Tibial nerve (tissue), 4 donors: Measurements from ENCODE around the gene ZBTB40. TPM values are rescaled to one million over a fixed set of nuclear protein-coding genes. Genes with fewer than 3 reads are reported as not detected.

Source experiments
- DNase-seq, 2 donors: peaks; one replicate each; pipeline ENCODE4 v3.0.0-alpha.2; 2019; ENCODE audit warnings: low spot score in 2 of 2
- H3K27ac ChIP-seq, 4 donors: fragments of 200-600 bp; sonication (generic) in 3 of 4; one replicate each; pipeline ENCODE4 v1.5.1; 2017 to 2019; ENCODE audit warnings: mild to moderate bottlenecking in 1 of 4
- H3K27me3 ChIP-seq, 2 donors: fragments of 200-600 bp; sonication (generic) in 1 of 2; one replicate each; pipeline versions ENCODE4 v1.5.1 to v1.6.0; 2017 to 2019
- H3K36me3 ChIP-seq, 3 donors: fragments of 200-600 bp; sonication (generic); one replicate each; pipeline ENCODE4 v1.5.1; 2018 to 2019
- H3K4me1 ChIP-seq, 4 donors: fragments of 200-600 bp; sonication (generic) in 3 of 4; one replicate each; pipeline ENCODE4 v1.5.1; 2017 to 2019
- H3K4me3 ChIP-seq, 4 donors: fragments of 200-600 bp; sonication (generic) in 3 of 4; one replicate each; pipeline ENCODE4 v1.5.1; 2017 to 2019; ENCODE audit warnings: mild to moderate bottlenecking in 1 of 4, moderate library complexity in 1 of 4
- H3K9me3 ChIP-seq, 4 donors: fragments of 200-600 bp; sonication (generic) in 3 of 4; one replicate each; pipeline ENCODE4 v1.5.1; 2017 to 2019
- EP300 ChIP-seq, 2 donors: sonication (generic); formaldehyde crosslinking; IDR thresholded peaks; one replicate each; pipeline ENCODE4 v1.6.1; 2017; ENCODE audit warnings: antibody characterized with exemption in 2 of 2, mild to moderate bottlenecking in 1 of 2
- POLR2A ChIP-seq, 2 donors: fragments of 450-650 bp; IDR thresholded peaks; one replicate each; pipeline ENCODE4 v1.6.1; 2017; ENCODE audit warnings: antibody characterized with exemption in 2 of 2, mild to moderate bottlenecking in 2 of 2, moderate library complexity in 2 of 2
- WGBS, 2 donors: methylation state at CpG; one replicate each; pipeline ENCODE4 v1.1.5; 2018; 5-methylcytosine and 5-hydroxymethylcytosine counted together
- total RNA-seq, 4 donors: library from RNA; depleted of rRNA; stranded (reverse); fragments of >200 nt; gene quantifications; one replicate each; pipeline ENCODE4 v1.1.0, GENCODE V29; 2016
- TF ChIP-seq, protein P1 (sequence below), 5 experiments: fragments of 200-600 bp in 3 of 5; fragments of 450-650 bp in 2 of 5; sonication (generic) in 3 of 5; IDR thresholded peaks; one replicate each; pipeline ENCODE4 v1.5.1; 2016 to 2019; ENCODE audit warnings: antibody characterized with exemption in 5 of 5, mild to moderate bottlenecking in 3 of 5, moderate library complexity in 2 of 5

The ZBTB40 gene
- total RNA-seq, 4 donors from 2014 or later: 17.8 to 21.2 (median 18.2) TPM

DNA sequence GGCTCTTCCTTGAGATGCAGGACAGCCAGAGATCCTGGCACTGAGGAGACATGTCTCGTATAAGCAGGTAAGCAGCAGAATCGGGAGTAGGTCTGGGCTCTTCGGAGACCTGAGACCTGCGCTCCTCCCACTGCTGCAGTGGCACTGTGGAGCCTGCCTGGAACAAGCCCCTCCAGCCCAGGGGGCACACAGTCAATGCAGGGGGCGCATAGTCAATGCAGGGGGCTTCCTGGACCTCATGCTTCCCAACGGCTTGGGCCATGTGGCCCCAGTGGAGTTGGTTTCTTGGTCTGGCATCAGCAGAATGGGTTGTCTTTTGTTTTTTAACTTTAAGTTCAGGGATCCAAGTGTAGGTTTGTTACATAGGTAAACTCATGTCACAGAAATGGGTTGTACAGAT, 83.7 kb downstream of the ZBTB40 start:
- no peaks in the 10 kb centered on the region for H3K27me3 ChIP-seq
- 82 to 89% methylated on average over 6 of the region's 6 CpGs for WGBS, 2 donors
- DNase-seq: no peak
- no peak overlapping the region for H3K4me3 ChIP-seq
- H3K9me3 ChIP-seq: no peaks in the 10 kb centered on the region
- H3K36me3 ChIP-seq: no peaks in the 10 kb centered on the region
- H3K27ac ChIP-seq: no peak overlapping the region
- H3K4me1 ChIP-seq: peaks cover 0 to 16% (median 2%) of the 10 kb centered on the region in 4 donors
- TF ChIP-seq, protein P1, sequence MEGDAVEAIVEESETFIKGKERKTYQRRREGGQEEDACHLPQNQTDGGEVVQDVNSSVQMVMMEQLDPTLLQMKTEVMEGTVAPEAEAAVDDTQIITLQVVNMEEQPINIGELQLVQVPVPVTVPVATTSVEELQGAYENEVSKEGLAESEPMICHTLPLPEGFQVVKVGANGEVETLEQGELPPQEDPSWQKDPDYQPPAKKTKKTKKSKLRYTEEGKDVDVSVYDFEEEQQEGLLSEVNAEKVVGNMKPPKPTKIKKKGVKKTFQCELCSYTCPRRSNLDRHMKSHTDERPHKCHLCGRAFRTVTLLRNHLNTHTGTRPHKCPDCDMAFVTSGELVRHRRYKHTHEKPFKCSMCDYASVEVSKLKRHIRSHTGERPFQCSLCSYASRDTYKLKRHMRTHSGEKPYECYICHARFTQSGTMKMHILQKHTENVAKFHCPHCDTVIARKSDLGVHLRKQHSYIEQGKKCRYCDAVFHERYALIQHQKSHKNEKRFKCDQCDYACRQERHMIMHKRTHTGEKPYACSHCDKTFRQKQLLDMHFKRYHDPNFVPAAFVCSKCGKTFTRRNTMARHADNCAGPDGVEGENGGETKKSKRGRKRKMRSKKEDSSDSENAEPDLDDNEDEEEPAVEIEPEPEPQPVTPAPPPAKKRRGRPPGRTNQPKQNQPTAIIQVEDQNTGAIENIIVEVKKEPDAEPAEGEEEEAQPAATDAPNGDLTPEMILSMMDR (IDR thresholded peaks at IDR 0.05): no peak
- TF ChIP-seq EP300 (IDR thresholded peaks at IDR 0.05) (no peak), POLR2A (IDR thresholded peaks at IDR 0.05) (no peak)

DNA sequence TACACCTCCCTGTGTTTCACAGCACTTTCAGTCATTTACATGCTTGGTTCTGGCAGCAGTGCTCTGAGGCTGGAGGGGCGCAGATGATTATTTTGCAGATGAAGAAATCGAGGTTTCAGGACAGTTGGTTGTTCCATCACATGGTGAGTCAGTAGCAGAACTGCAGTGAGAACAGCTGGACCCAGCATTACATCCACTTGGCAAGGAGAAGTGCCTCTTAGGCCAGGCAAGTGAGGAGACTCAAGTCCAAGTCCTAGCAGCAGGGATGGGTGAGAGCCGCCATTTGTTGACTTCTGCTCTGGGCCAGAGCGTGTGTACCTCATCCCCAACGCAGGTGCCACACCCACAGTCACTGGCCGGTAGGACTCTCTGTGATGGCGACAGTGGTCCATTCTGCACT, 84.9 kb downstream of the ZBTB40 start:
- no peak for TF ChIP-seq POLR2A (IDR thresholded peaks at IDR 0.05)
- TF ChIP-seq, protein P1 (IDR thresholded peaks at IDR 0.05): no peak
- TF ChIP-seq EP300 (IDR thresholded peaks at IDR 0.05): no peak
- 87 to 92% methylated on average over 7 of the region's 7 CpGs for WGBS, 2 donors

DNA sequence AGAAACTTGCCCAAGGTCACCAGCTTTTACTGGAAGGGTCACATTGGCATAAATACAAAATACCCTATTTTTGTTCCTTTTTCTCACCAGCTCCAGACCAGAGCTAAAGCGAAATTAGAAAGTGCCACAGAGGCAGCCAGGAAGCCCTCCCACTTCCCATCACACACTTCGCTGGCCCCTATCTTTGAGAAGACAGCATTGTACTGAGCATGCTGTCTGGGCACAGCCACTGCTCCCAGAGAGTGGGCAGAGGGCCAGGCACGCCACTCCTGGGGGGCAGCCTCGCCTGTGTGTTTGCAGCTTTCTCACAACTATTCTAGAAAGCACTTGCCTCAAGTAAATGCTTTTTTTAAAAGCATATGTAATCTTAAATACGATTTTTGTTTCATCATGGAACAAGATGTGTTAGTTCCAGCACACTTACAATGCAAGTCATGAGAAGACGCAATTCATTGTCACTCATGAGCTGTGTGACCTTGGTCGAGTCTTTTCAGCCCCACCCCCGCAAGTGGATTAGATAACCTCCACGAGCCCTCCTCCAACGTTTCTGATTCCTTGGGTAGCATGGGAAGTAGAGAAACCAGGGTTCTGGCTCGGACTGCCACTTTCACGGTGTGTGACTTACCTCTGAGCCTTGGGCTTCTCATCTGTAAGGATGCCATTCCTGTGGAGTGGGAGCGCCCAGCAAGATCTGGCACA, 85.9 kb downstream of the ZBTB40 start:
- Histone ChIP-seq H3K4me1 (no peaks in the 10 kb centered on the region), H3K4me3 (no peak overlapping the region), H3K27me3 (no peaks in the 10 kb centered on the region), H3K9me3 (no peaks in the 10 kb centered on the region), H3K27ac (no peak overlapping the region), H3K36me3 (no peaks in the 10 kb centered on the region)
- WGBS, 2 donors: 63 to 70% methylated on average over 12 to 13 of the region's 13 CpGs
- TF ChIP-seq POLR2A (IDR thresholded peaks at IDR 0.05): no peak
- TF ChIP-seq, protein P1 (IDR thresholded peaks at IDR 0.05): no peak
- TF ChIP-seq EP300 (IDR thresholded peaks at IDR 0.05): no peak
- no peak for DNase-seq

More for the DNA sequence above, 84.9 kb downstream of the ZBTB40 start:
- H3K4me3 ChIP-seq: no peak overlapping the region
- no peaks in the 10 kb centered on the region for H3K9me3 ChIP-seq
- peaks cover 0 to 6% (median 0%) of the 10 kb centered on the region in 4 donors for H3K4me1 ChIP-seq
- DNase-seq: no peak
- H3K36me3 ChIP-seq: no peaks in the 10 kb centered on the region
- no peak overlapping the region for H3K27ac ChIP-seq
- no peaks in the 10 kb centered on the region for H3K27me3 ChIP-seq

DNA sequence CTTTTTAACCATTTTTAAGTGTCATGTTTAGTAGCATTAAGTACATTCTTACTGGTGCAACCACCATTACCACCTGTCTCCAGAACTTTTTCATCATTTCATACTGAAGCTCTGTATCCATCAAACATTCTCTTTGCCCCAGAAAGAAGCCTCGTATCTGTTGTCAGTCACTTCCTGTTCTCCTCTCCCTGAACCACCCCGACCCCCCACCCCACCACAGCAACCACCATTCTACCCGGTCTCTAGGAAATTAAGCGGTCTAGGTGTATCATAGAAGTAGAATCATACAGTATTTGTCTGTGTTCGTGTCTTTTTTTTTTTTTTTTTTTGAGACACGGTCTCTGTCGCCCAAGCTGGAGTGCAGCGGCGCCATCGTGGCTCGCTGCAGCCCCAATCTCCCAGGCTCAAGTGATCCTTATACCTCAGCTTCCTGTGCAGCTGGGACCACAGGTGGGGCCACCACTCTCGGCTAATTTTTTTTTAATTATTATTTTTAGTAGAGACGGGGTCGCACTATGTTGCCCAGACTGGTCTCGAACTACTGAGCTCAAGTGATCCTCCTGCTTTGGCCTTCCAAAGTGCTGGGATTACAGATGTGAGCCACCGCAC, 88.0 kb downstream of the ZBTB40 start:
- Histone ChIP-seq H3K27me3 (peaks cover 0 to 11% of the 10 kb centered on the region in 2 donors), H3K27ac (no peak overlapping the region), H3K4me3 (no peak overlapping the region), H3K36me3 (no peaks in the 10 kb centered on the region), H3K4me1 (no peaks in the 10 kb centered on the region), H3K9me3 (no peaks in the 10 kb centered on the region)
- DNase-seq: no peak
- TF ChIP-seq, protein P1 (IDR thresholded peaks at IDR 0.05): no peak
- 84 to 86% methylated on average over 16 of the region's 16 CpGs for WGBS, 2 donors

DNA sequence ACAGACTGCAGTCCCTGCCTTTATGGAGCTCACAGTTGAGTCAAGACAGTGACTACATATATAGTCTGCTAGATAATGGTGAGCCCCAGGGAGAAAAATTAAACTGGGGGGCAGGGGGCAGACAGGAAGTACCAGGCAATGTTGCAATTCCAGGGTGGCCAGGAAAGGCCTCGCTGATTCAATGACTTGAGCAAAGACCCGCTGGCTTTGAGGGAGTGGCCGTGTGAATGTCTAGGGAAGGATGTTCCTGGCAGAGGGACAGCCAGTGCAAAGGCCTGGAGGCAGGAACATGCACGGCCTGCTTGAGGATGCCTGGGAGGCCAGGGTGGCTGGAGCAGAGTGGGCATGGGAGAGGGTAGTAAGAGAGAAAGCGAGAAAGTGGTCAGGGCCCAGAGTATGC, 88.7 kb downstream of the ZBTB40 start:
- Histone ChIP-seq H3K4me3 (no peak overlapping the region), H3K4me1 (no peaks in the 10 kb centered on the region), H3K36me3 (no peaks in the 10 kb centered on the region), H3K27me3 (peaks cover 0 to 16% of the 10 kb centered on the region in 2 donors), H3K9me3 (no peaks in the 10 kb centered on the region), H3K27ac (no peak overlapping the region)
- no peak for DNase-seq
- TF ChIP-seq, protein P1 (IDR thresholded peaks at IDR 0.05): no peak
- TF ChIP-seq EP300 (IDR thresholded peaks at IDR 0.05) (no peak), POLR2A (IDR thresholded peaks at IDR 0.05) (no peak)
- WGBS, 2 donors: 45 to 46% methylated on average over 5 of the region's 5 CpGs
